ENCODE measurements around the gene CAV1.

The CAV1 gene

GRCh38 chr7:116530107-116530820 is 5.4 kb downstream of the CAV1 start:
- no peak for DNase-seq (ENCODE audit: low read depth in 1 of 2, low spot score in 1 of 2)

- no peak for DNase-seq (ENCODE audit: low read depth in 1 of 2, low spot score in 1 of 2)
Measured at GRCh38 chr7:116532102-116532688, 7.4 kb downstream of the CAV1 start.

- DNase-seq (ENCODE audit: low read depth in 1 of 2, low spot score in 1 of 2), result no peak
Measured at GRCh38 chr7:116534790-116535189, 10.0 kb downstream of the CAV1 start.

GRCh38 chr7:116535416-116535815 is 10.6 kb downstream of the CAV1 start:
- no peak for DNase-seq (ENCODE audit: low read depth in 1 of 2, low spot score in 1 of 2)

- no peak for DNase-seq (ENCODE audit: low read depth in 1 of 2, low spot score in 1 of 2)
Measured at GRCh38 chr7:116538138-116538537, 13.3 kb downstream of the CAV1 start.

GRCh38 chr7:116539879-116540278 is 15.0 kb downstream of the CAV1 start:
- DNase-seq (ENCODE audit: low read depth in 1 of 2, low spot score in 1 of 2), result no peak

GRCh38 chr7:116540743-116541142 is 15.9 kb downstream of the CAV1 start:
- DNase-seq (ENCODE audit: low read depth in 1 of 2, low spot score in 1 of 2), result no peak

GRCh38 chr7:116541951-116542350 is 17.1 kb downstream of the CAV1 start:
- no peak for DNase-seq (ENCODE audit: low read depth in 1 of 2, low spot score in 1 of 2)

- no peak for DNase-seq (ENCODE audit: low read depth in 1 of 2, low spot score in 1 of 2)
Measured at GRCh38 chr7:116542618-116543017, 17.8 kb downstream of the CAV1 start.

GRCh38 chr7:116543664-116544063 is 18.8 kb downstream of the CAV1 start:
- DNase-seq (ENCODE audit: low read depth in 1 of 2, low spot score in 1 of 2), result no peak

GRCh38 chr7:116544487-116544886 is 19.7 kb downstream of the CAV1 start:
- no peak for DNase-seq (ENCODE audit: low read depth in 1 of 2, low spot score in 1 of 2)

- DNase-seq (ENCODE audit: low read depth in 1 of 2, low spot score in 1 of 2), result no peak
Measured at GRCh38 chr7:116545411-116545993, 20.7 kb downstream of the CAV1 start.

GRCh38 chr7:116546054-116546453 is 21.2 kb downstream of the CAV1 start:
- DNase-seq (ENCODE audit: low read depth in 1 of 2, low spot score in 1 of 2), result no peak

GRCh38 chr7:116546916-116547315 is 22.1 kb downstream of the CAV1 start:
- DNase-seq (ENCODE audit: low read depth in 1 of 2, low spot score in 1 of 2), result no peak

GRCh38 chr7:116547347-116547746 is 22.5 kb downstream of the CAV1 start:
- DNase-seq (ENCODE audit: low read depth in 1 of 2, low spot score in 1 of 2), result no peak

- no peak for DNase-seq (ENCODE audit: low read depth in 1 of 2, low spot score in 1 of 2)
Measured at GRCh38 chr7:116548506-116548905, 23.7 kb downstream of the CAV1 start.

- no peak for DNase-seq (ENCODE audit: low read depth in 1 of 2, low spot score in 1 of 2)
Measured at GRCh38 chr7:116549370-116549769, 24.5 kb downstream of the CAV1 start.

GRCh38 chr7:116551692-116552091 is 26.9 kb downstream of the CAV1 start:
- no peak for DNase-seq (ENCODE audit: low read depth in 1 of 2, low spot score in 1 of 2)

GRCh38 chr7:116552602-116553001 is 27.8 kb downstream of the CAV1 start:
- no peak for DNase-seq (ENCODE audit: low read depth in 1 of 2, low spot score in 1 of 2)

GRCh38 chr7:116553168-116553964 is 28.5 kb downstream of the CAV1 start:
- DNase-seq (ENCODE audit: low read depth in 1 of 2, low spot score in 1 of 2), result no peak

- no peak for DNase-seq (ENCODE audit: low read depth in 1 of 2, low spot score in 1 of 2)
Measured at GRCh38 chr7:116554436-116554835, 29.6 kb downstream of the CAV1 start.

- DNase-seq (ENCODE audit: low read depth in 1 of 2, low spot score in 1 of 2), result no peak
Measured at GRCh38 chr7:116554911-116555310, 30.1 kb downstream of the CAV1 start.

Measured in activated T-helper 1 cell treated with anti-CD3 and anti-CD28 coated beads, Interleukin-2, amount 50 U/mL, for 16 hours (primary cell).